Lower leg skin (tissue), 3 donors: Measurements from ENCODE around the gene RBM4B.

Experiments used
- POLR2A ChIP-seq, 2 donors: fragments of 450-650 bp; IDR thresholded peaks; one replicate each; pipeline ENCODE4 v1.6.1; 2016 to 2017; ENCODE audit warnings: antibody characterized with exemption in 2 of 2, mild to moderate bottlenecking in 1 of 2, moderate library complexity in 1 of 2
- TF ChIP-seq, protein P1 (sequence below), 3 donors: fragments of 450-650 bp; IDR thresholded peaks; one replicate each; pipeline ENCODE4 v1.5.1; 2016; ENCODE audit warnings: antibody characterized with exemption in 3 of 3, mild to moderate bottlenecking in 3 of 3, moderate library complexity in 2 of 3

GRCh38 chr11:66704659-66705360, 27.1 kb upstream of the RBM4B start:
- TF ChIP-seq, protein P1, sequence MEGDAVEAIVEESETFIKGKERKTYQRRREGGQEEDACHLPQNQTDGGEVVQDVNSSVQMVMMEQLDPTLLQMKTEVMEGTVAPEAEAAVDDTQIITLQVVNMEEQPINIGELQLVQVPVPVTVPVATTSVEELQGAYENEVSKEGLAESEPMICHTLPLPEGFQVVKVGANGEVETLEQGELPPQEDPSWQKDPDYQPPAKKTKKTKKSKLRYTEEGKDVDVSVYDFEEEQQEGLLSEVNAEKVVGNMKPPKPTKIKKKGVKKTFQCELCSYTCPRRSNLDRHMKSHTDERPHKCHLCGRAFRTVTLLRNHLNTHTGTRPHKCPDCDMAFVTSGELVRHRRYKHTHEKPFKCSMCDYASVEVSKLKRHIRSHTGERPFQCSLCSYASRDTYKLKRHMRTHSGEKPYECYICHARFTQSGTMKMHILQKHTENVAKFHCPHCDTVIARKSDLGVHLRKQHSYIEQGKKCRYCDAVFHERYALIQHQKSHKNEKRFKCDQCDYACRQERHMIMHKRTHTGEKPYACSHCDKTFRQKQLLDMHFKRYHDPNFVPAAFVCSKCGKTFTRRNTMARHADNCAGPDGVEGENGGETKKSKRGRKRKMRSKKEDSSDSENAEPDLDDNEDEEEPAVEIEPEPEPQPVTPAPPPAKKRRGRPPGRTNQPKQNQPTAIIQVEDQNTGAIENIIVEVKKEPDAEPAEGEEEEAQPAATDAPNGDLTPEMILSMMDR (IDR thresholded peaks at IDR 0.05): no peak
- no peak for TF ChIP-seq POLR2A (IDR thresholded peaks at IDR 0.05)
